ENCODE results near the gene SOX18. TPM values are rescaled to one million over a fixed set of nuclear protein-coding genes. Genes with fewer than 3 reads are reported as not detected.
A peak's percentile ranks its signal among the peaks of the same experiment; 100 is the strongest.

SOX18 gene
- total and polyA plus RNA-seq, 2 of the 13 experiments (the other 11 are each of a cell fraction or from before 2014, with no cell fraction given): 1.6 to 1.9 TPM

DNA sequence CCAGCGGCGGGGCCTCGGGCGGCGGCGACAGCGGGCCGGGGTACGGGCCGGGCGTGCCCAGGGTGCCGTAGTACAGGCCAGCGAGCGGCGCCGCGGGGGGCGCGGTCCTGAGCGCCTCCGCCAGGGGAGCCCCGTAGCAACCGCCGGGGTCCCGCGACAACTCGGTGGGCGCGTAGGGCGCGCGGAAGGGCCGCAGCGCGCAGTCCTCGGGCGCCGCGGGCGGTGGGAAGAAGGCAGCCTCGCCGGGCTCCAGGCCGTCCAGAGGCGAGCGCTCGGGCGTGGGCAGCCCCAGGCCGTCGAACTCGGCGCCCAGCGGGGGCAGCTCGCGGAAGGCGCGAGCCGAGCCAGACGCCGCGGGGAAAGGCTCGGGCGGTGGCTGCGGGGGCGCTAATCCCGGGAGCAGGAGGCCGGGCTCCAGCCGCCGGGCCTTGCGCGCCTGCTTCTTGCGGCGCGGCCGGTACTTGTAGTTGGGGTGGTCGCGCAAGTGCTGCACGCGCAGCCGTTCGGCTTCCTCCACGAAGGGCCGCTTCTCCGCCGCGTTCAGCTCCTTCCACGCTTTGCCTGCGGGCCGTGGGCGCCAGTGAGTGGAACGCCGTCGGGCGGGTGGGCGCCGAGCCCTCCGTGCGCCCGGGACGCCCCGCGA is 916 bp downstream of the SOX18 start (continued):
- TF ChIP-seq EP300 (IDR thresholded peaks at IDR 0.05; ENCODE audit: low read depth in 2 of 2, low read length in 2 of 2) (no peak), EP300 (CRISPR knock-in tag; IDR thresholded peaks at IDR 0.05; ENCODE audit: borderline replicate concordance) (no peak), RAD51 (IDR thresholded peaks at IDR 0.05; ENCODE audit: borderline replicate concordance) (no peak), NFE2L1 (CRISPR knock-in tag; IDR thresholded peaks at IDR 0.05; ENCODE audit: borderline replicate concordance) (no peak), ZNF782 (CRISPR knock-in tag; IDR thresholded peaks at IDR 0.05; ENCODE audit: borderline replicate concordance) (no peak), HOXA3 (CRISPR knock-in tag; IDR thresholded peaks at IDR 0.05) (peak; percentile 64), FOXC1 (CRISPR knock-in tag; IDR thresholded peaks at IDR 0.05; ENCODE audit: borderline replicate concordance) (no peak), FOSL1 (CRISPR knock-in tag; IDR thresholded peaks at IDR 0.05; ENCODE audit: borderline replicate concordance) (no peak), BRCA1 (CRISPR knock-in tag; IDR thresholded peaks at IDR 0.05) (no peak), ZNF775 (CRISPR knock-in tag; IDR thresholded peaks at IDR 0.05; ENCODE audit: borderline replicate concordance) (no peak), GTF2F1 (IDR thresholded peaks at IDR 0.05; ENCODE audit: low read length) (no peak), HNF4A (CRISPR knock-in tag; IDR thresholded peaks at IDR 0.05) (no peak), ZNF773 (CRISPR knock-in tag; IDR thresholded peaks at IDR 0.05; ENCODE audit: borderline replicate concordance) (no peak), ZNF205 (CRISPR knock-in tag; IDR thresholded peaks at IDR 0.05) (0 out of 2 replicates have a peak, but pooled peaks have one; percentile 4), ZNF337 (CRISPR knock-in tag; IDR thresholded peaks at IDR 0.05; ENCODE audit: borderline replicate concordance, low read depth) (no peak), MXD3 (CRISPR knock-in tag; IDR thresholded peaks at IDR 0.05) (0 out of 2 replicates have a peak, but pooled peaks have one; percentile 27), ZNF570 (CRISPR knock-in tag; IDR thresholded peaks at IDR 0.05; ENCODE audit: borderline replicate concordance) (no peak), NR3C1 (CRISPR knock-in tag; IDR thresholded peaks at IDR 0.05) (peak; percentile 28; the same call in 1 of the 2 replicates), CSRNP2 (CRISPR knock-in tag; conservative IDR thresholded peaks at IDR 0.05; ENCODE audit: low read depth) (no peak), ZNF329 (CRISPR knock-in tag; IDR thresholded peaks at IDR 0.05; ENCODE audit: low read depth) (0 out of 2 replicates have a peak, but pooled peaks have one; percentile 10), NFYC (CRISPR knock-in tag; IDR thresholded peaks at IDR 0.05) (no peak), ZNF569 (CRISPR knock-in tag; IDR thresholded peaks at IDR 0.05; ENCODE audit: borderline replicate concordance) (no peak), GRHL1 (CRISPR knock-in tag; conservative IDR thresholded peaks at IDR 0.05) (no peak)
- TF ChIP-seq, protein P1, sequence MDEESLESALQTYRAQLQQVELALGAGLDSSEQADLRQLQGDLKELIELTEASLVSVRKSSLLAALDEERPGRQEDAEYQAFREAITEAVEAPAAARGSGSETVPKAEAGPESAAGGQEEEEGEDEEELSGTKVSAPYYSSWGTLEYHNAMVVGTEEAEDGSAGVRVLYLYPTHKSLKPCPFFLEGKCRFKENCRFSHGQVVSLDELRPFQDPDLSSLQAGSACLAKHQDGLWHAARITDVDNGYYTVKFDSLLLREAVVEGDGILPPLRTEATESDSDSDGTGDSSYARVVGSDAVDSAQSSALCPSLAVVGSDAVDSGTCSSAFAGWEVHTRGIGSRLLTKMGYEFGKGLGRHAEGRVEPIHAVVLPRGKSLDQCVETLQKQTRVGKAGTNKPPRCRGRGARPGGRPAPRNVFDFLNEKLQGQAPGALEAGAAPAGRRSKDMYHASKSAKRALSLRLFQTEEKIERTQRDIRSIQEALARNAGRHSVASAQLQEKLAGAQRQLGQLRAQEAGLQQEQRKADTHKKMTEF (CRISPR knock-in tag; IDR thresholded peaks at IDR 0.05): no peak

Data from HepG2 (cell line).